Hepatocyte (in vitro differentiated cells): Measurements from ENCODE around the gene TUBGCP5. TPM values are rescaled to one million over a fixed set of nuclear protein-coding genes. Genes with fewer than 3 reads are reported as not detected.

ENCODE experiments used
- DNase-seq: peaks from one replicate; pipeline ENCODE4 v3.0.0-alpha.2; 2016; ENCODE audit warnings: low spot score
- H2AFZ ChIP-seq: fragments of 200-600 bp; sonication (generic); 2 replicates; pipeline ENCODE4 v1.6.0; 2016; ENCODE audit warnings: antibody characterized with exemption, mild to moderate bottlenecking
- H3K27ac ChIP-seq: fragments of 200-600 bp; sonication (generic); 2 replicates; pipeline ENCODE4 v1.5.1; 2016; ENCODE audit warnings: mild to moderate bottlenecking
- H3K27me3 ChIP-seq: fragments of 200-600 bp; sonication (generic); 2 replicates; pipeline ENCODE4 v1.6.1; 2016
- H3K36me3 ChIP-seq: fragments of 200-600 bp; sonication (generic); replicated peaks from 2 replicates; pipeline ENCODE4 v1.5.1; 2016; ENCODE audit warnings: low read depth; ENCODE audit not compliant: insufficient read depth
- H3K4me1 ChIP-seq: fragments of 200-600 bp; sonication (generic); 2 replicates; pipeline ENCODE4 v1.5.1; 2016; ENCODE audit warnings: mild to moderate bottlenecking, moderate library complexity; ENCODE audit not compliant: insufficient read depth
- H3K4me2 ChIP-seq: fragments of 200-600 bp; sonication (generic); 2 replicates; pipeline ENCODE4 v1.6.0; 2016
- H3K4me3 ChIP-seq: fragments of 200-600 bp; sonication (generic); 2 replicates; pipeline ENCODE4 v1.5.1; 2016; ENCODE audit warnings: mild to moderate bottlenecking
- H3K79me2 ChIP-seq: fragments of 200-600 bp; sonication (generic); 2 replicates; pipeline ENCODE4 v1.6.0; 2017; ENCODE audit warnings: mild to moderate bottlenecking
- H3K9me2 ChIP-seq: fragments of 200-600 bp; sonication (generic); replicated peaks from 2 replicates; pipeline ENCODE4 v1.6.0; 2017; ENCODE audit warnings: mild to moderate bottlenecking; ENCODE audit not compliant: insufficient read depth
- H3K9me3 ChIP-seq: fragments of 200-600 bp; sonication (generic); 2 replicates; pipeline ENCODE4 v1.5.1; 2016; ENCODE audit warnings: low read depth, mild to moderate bottlenecking
- H4K20me1 ChIP-seq: fragments of 200-600 bp; sonication (generic); 2 replicates; pipeline ENCODE4 v1.6.0; 2016; ENCODE audit warnings: mild to moderate bottlenecking; ENCODE audit not compliant: insufficient read depth, poor library complexity, severe bottlenecking
- EZH2 ChIP-seq: fragments of 200-600 bp; sonication (generic); IDR thresholded peaks from 2 replicates; pipeline ENCODE4 v1.6.1; 2016; ENCODE audit warnings: antibody characterized with exemption, mild to moderate bottlenecking, borderline replicate concordance
- EZH2phosphoT487 ChIP-seq: fragments of 200-600 bp; sonication (generic); IDR thresholded peaks from one replicate; pipeline ENCODE4 v1.6.1; 2018; ENCODE audit warnings: antibody characterized with exemption, mild to moderate bottlenecking, low read depth, moderate library complexity; ENCODE audit not compliant: unreplicated experiment, severe bottlenecking
- WGBS: methylation state at CpG from one replicate; pipeline ENCODE4 v1.1.6; 2016; ENCODE audit warnings: low lambda C conversion rate; ENCODE audit errors: missing lambda C conversion rate; 5-methylcytosine and 5-hydroxymethylcytosine counted together
- polyA plus RNA-seq: library from polyadenylated mRNA; unstranded; fragments of >200 nt; fragmentation: Nextera tagmentation; extraction: Ambion mirVana; gene quantifications from 2 replicates; pipeline ENCODE4 v1.2.1, GENCODE V29; 2016
- total RNA-seq: library from RNA; depleted of rRNA; stranded (reverse); fragments of >200 nt; gene quantifications from 2 replicates; pipeline ENCODE4 v1.2.3, GENCODE V29; 2014
- TF ChIP-seq, protein P1 (sequence below): fragments of 200-600 bp; sonication (generic); IDR thresholded peaks from 2 replicates; pipeline ENCODE4 v1.5.1; 2016; ENCODE audit warnings: antibody characterized with exemption, mild to moderate bottlenecking; ENCODE audit not compliant: poor library complexity

Gene TUBGCP5
- total and polyA plus RNA-seq, 2 experiments from 2014 or later: 9.6 to 29.4 TPM

DNA sequence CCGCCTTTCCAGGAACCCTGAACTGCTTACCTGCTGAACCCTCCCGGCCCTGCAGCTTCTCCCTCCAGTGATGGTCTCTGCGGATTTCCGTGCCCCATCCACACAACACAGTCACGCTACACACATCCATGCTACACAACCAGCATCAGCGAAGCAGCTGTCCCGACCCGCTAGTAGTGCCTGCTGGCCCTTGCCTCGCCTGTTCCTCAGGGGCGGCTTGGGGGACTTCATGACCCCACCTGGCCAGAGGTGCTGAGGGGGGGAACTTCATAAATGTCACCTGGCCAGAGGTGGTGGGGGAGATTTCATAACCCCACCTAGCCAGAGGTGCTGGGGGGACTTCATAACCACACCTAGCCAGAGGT is 530 bp upstream of the TUBGCP5 start:
- Histone ChIP-seq H2AFZ (peak overlapping the region; percentile 92), H3K4me2 (peak overlapping the region; percentile 89), H3K9me3 (no peaks in the 10 kb centered on the region), H4K20me1 (no peaks in the 10 kb centered on the region), H3K4me1 (peaks cover 12% of the 10 kb centered on the region), H3K27ac (peak overlapping the region; percentile 77), H3K9me2 (no peaks in the 10 kb centered on the region), H3K36me3 (no peaks in the 10 kb centered on the region), H3K4me3 (peak overlapping the region; percentile 57), H3K27me3 (no peaks in the 10 kb centered on the region), H3K79me2 (peaks cover 19% of the 10 kb centered on the region)
- DNase-seq: no peak
- TF ChIP-seq EZH2phosphoT487 (no peak), EZH2 (no peak)
- TF ChIP-seq, protein P1, sequence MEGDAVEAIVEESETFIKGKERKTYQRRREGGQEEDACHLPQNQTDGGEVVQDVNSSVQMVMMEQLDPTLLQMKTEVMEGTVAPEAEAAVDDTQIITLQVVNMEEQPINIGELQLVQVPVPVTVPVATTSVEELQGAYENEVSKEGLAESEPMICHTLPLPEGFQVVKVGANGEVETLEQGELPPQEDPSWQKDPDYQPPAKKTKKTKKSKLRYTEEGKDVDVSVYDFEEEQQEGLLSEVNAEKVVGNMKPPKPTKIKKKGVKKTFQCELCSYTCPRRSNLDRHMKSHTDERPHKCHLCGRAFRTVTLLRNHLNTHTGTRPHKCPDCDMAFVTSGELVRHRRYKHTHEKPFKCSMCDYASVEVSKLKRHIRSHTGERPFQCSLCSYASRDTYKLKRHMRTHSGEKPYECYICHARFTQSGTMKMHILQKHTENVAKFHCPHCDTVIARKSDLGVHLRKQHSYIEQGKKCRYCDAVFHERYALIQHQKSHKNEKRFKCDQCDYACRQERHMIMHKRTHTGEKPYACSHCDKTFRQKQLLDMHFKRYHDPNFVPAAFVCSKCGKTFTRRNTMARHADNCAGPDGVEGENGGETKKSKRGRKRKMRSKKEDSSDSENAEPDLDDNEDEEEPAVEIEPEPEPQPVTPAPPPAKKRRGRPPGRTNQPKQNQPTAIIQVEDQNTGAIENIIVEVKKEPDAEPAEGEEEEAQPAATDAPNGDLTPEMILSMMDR: no peak
- 53% methylated on average over 7 of the region's 10 CpGs for WGBS

DNA sequence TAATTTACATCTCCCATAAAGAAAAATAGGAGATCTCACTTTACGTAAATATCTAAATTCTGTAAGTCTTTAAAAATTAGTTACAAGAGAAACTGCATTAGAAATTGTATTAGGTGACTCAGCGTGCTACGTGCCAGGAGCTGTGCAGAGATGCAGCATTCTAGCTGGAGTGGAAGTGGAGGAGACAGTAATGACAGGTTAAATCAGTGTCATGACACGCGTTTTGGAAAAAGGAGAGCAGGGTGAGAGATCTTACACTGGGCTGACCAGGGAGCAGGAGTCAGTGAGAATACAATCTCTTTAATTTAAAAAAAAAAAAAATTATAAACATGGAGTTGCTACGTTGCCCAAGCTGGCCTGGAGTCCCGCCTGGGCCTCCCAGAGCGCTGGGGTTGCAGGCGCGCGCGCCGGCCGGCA is 635 bp downstream of the TUBGCP5 start:
- WGBS: 4% methylated on average over 14 of the region's 14 CpGs
- peak overlapping the region; percentile 83 for H3K27ac ChIP-seq

GRCh38 chr15:23035964-23036566 is 3.3 kb downstream of the TUBGCP5 start:
- Histone ChIP-seq H3K79me2 (peaks cover 19% of the 10 kb centered on the region), H3K4me1 (peaks cover 12% of the 10 kb centered on the region), H3K9me2 (no peaks in the 10 kb centered on the region), H3K4me3 (no peak overlapping the region), H3K27me3 (no peaks in the 10 kb centered on the region), H3K4me2 (no peak overlapping the region), H3K36me3 (no peaks in the 10 kb centered on the region), H4K20me1 (no peaks in the 10 kb centered on the region), H2AFZ (no peak overlapping the region), H3K9me3 (no peaks in the 10 kb centered on the region), H3K27ac (no peak overlapping the region)
- 59% methylated on average over 5 of the region's 5 CpGs for WGBS
- peak; percentile 57 for DNase-seq
- TF ChIP-seq, protein P1: peak; percentile 47
- TF ChIP-seq EZH2phosphoT487: no peak

More for the DNA sequence above, 635 bp downstream of the TUBGCP5 start:
- Histone ChIP-seq H3K9me2 (no peaks in the 10 kb centered on the region), H2AFZ (peak overlapping the region; percentile 66), H3K36me3 (no peaks in the 10 kb centered on the region), H3K9me3 (no peaks in the 10 kb centered on the region), H4K20me1 (no peaks in the 10 kb centered on the region), H3K4me1 (peaks cover 12% of the 10 kb centered on the region), H3K4me2 (peak overlapping the region; percentile 91), H3K4me3 (peak overlapping the region; percentile 70), H3K79me2 (peaks cover 19% of the 10 kb centered on the region), H3K27me3 (no peaks in the 10 kb centered on the region)
- DNase-seq: peak; percentile 23
- TF ChIP-seq, protein P1: no peak
- TF ChIP-seq EZH2phosphoT487: no peak
- TF ChIP-seq EZH2: no peak

GRCh38 chr15:23033979-23034378 is 5.4 kb downstream of the TUBGCP5 start:
- no peak for TF ChIP-seq EZH2phosphoT487
- no peak for TF ChIP-seq EZH2
- TF ChIP-seq, protein P1: no peak
- no peaks in the 10 kb centered on the region for H3K36me3 ChIP-seq

More at GRCh38 chr15:23033979-23034378, 5.4 kb downstream of the TUBGCP5 start:
- WGBS: 95% methylated on average over 2 of the region's 2 CpGs
- Histone ChIP-seq H3K4me1 (peaks cover 12% of the 10 kb centered on the region), H3K4me2 (no peak overlapping the region), H2AFZ (no peak overlapping the region), H3K4me3 (no peak overlapping the region), H4K20me1 (no peaks in the 10 kb centered on the region), H3K9me3 (no peaks in the 10 kb centered on the region), H3K27ac (no peak overlapping the region), H3K9me2 (no peaks in the 10 kb centered on the region), H3K79me2 (peaks cover 19% of the 10 kb centered on the region), H3K27me3 (no peaks in the 10 kb centered on the region)
- DNase-seq: no peak
